ENCODE measurements around the gene PLCH1.
"Not testable (repeated sequence)": the region's sequence is repeated elsewhere in the genome, so short reads cannot be mapped to it uniquely, and the experiment has no call there.

The PLCH1 gene

DNA sequence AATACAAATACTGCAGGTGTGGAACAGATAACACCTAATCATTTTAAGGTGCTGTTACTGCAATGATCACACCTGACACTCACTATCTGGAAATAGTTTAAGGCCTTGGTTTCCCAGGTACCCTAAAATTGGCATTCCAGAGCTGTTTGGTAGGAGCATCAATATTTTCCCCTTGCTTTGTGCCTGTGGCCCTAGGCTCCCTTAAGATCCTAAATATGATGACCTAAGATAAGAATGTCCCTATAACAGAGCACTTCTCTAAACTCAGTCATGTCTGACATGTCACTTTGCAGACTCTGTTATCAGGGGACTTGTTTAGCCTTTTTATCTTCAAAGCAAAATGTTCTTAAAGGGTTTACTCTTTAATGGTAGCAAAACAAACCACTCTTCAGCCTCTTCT lies 335.5 kb downstream of the PLCH1 start:
- no peak for DNase-seq

DNA sequence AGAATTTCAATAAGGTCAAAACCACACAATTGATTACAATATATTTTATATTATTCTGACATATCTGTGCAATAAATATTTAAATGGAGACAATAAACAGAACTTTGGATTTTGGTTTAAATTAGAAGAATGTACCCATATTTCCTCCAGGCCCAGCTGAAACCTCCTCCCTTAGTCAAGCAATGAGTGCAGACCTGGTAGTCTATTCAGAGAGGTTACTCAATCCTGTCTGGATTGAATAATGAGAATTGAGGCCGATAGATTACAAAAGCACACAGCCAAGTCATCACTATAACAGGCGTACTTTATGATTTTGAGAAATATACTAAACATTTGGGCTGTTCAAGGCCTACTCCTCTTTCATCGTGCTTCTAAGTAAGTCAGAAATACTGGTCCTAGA lies 336.9 kb downstream of the PLCH1 start:
- DNase-seq, result no peak

DNA sequence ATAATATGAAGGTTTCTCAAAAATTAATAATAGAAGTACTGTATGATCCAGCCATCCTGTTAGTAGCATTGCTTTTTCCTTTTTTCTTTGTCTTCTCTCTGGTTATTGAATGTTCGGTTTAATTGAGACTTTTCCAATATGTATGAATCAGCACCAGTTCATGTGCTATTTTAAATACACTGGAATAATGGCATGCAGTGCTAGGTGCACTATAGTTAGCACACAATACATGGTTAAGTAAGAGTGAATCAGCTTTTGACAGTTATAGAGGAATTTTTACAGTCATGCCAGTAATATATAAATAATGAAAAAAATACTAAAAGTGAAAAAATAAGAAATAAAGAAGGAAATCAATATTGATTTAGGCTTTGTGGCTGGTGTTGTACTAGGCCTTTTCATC lies 337.5 kb downstream of the PLCH1 start:
- no peak for DNase-seq

DNA sequence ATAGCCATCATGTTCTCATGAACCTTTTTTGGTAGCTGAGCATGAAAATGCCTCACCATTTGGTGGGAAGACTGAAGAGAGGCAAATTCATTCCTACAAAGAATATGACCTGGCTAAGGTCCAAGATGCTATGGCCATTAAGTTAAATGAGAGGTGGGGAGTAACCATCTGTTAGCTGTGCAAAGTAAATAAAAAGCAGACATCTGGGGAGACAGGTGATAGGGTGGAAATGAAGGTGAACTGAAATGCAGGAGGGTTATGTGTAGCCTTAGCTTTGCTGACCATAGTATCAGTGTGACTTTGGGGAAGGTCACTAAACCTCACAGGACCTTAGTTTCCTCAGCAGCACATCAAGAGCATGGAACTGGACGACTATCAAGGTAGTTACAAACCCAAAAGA lies 340.4 kb downstream of the PLCH1 start:
- no peak for DNase-seq

DNA sequence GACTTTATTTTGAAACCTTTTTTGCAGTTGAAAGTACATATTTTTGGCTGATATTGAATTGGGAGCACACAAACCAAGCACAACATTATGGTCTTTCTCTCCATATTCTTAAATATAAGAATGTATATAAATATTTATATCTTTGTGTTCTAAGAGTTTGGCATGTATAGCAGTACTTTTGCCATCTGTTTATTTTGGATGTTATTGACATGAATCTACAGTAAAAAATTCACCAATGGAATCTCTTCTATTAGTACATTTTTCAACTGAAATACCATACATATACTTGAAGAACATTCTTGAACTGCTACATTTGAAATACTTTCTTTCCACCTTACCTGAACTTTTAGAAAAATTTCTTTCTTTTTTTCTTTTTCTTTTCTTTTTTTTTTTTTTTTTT lies 342.2 kb downstream of the PLCH1 start:
- no peak for DNase-seq

DNA sequence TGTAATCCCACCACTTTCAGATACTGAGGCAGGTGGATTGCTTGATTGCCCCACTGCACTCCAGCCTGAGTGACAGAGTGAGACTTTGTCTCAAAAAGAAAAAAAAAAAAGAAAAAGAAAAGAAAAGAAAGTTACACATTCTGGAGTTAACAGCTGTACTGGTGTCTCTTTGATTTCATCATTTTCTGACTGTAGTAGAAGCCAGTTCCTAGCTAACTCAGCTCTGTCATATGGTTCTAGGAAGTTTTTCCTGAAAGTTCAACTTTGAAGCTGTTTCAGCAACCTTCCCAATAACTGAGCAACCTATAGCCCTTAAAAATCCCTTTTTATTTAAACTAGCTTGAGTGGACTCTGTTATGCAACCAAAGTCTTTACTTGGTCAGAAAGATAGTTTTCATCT lies 346.8 kb downstream of the PLCH1 start:
- DNase-seq, result no peak

DNA sequence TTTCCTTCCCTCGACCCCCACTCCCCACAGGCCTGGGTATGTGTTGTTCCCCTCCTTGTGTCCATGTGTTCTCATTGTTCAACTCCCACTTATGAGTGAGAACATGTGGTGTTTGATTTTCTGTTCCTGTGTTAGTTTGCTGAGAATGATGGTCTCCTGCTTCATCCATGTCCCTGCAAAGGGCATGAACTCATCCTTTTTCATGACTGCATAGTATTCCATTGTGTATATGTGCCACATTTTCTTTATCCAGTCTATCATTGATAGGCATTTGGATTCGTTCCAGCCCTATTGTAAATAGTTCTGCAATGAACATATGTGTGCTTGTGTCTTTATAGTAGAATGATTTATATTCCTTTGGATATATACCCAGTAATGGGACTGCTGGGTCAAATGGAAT lies 350.0 kb downstream of the PLCH1 start:
- DNase-seq, result not testable (repeated sequence)

DNA sequence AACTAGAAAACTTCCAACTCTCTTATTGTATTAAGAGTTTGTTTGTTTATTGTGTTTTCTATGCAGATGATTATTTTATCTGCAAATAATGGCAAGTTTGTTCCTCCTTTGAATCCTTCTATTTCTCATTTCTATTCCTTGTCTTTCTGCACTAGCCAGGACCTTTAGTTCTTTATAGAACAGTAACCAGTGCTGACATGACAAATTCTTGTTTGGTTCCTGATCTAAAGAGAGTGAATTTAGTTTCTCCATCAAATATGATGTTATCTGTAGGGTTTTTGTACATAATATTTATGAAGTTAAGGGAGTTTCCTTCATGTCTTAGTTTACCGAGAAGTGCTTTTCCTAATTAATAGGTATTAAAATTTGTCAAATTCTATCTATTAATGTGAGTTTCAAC lies 350.6 kb downstream of the PLCH1 start:
- DNase-seq, result no peak

DNA sequence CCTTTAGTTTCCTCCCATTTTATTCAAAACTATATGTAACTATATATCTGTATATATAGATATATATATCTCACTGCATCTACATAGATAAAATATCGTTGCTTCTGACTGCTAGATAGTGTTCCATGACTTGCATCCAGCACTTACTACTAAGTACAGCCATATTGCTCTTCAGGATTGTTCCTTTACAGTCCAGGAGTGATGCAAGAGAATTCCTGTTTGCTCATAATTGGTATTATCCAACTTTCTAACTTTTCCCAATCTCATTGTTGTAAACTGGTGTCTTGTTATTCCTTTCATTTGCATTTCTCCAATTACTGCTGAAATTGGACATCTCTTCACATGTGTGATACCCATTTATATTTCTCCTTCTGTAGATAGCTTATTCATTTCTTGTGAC lies 351.6 kb downstream of the PLCH1 start:
- no peak for DNase-seq

DNA sequence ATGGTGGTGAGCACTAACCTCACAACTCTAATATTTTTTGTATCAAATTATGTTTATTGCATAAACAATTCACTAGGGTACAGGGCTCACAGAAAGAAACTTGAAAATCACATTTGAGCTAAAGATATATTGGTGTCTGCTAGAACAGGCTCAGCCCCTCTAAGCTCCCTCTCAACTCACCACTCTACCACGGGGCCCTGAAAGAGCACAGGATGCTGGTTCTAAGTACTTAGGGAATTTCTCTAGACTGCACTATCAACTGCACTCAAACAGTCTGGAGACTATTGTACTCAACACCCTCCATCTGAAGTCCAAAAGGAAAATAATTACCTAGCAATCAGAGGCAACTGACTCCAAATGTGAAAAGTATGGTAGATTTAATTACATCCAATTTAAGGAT lies 352.7 kb downstream of the PLCH1 start:
- no peak for DNase-seq

DNA sequence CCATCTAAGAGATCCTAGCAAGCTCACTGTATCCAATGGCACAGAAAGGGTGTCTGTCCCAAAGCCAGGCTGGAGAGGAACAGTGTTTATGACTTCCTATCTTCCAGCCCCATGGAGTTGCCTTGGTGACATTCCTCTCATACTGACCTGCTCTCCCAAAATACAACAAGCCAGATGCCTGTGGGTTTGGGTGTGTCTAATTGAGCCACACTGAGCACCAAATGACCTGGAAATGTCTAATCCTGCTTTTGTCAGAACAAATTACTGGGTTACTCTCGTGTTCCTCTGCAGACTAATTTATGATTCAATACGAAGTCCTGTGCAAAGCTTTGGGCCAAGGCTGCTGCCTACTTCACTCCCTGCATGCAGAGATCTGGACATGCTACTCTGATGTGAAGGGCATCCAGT lies 353.3 kb downstream of the PLCH1 start:
- no peak for DNase-seq

DNA sequence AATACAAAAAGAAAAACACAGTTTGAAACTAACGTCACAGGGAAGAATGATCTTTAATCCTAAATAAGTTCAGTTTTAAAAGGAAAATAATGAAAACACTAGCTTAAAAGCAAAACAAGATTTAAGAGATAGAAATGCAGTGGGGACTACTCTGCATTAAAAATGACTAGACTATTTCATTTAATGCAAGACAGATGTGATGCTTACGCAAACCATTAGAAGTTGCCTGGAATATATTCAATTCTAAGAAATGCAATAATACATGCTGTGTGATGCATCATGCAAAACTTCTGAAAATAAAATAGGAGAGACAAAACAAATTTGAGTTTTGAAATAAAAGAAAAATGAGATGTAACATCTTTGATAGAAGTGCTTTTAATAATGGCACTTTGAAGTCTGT lies 353.8 kb downstream of the PLCH1 start:
- no peak for DNase-seq

DNA sequence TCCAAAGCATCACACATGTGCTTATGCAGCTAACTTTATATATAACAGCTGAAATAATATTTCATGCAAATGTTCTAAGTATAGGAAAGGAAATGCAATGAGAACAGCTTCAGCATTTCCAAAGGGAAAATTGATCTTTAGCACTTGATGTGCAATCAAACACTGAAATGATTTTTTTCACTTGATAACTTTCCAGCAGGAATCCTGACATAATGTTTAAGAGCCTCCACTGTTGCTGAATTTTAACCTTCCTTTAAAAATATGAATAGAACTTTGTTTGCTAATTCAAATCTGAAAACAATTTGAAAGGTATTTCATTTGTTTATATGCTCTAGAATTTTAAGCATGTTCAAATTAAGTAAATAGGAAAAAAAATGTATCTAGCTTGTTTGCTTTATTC lies 354.5 kb downstream of the PLCH1 start:
- DNase-seq, result no peak

DNA sequence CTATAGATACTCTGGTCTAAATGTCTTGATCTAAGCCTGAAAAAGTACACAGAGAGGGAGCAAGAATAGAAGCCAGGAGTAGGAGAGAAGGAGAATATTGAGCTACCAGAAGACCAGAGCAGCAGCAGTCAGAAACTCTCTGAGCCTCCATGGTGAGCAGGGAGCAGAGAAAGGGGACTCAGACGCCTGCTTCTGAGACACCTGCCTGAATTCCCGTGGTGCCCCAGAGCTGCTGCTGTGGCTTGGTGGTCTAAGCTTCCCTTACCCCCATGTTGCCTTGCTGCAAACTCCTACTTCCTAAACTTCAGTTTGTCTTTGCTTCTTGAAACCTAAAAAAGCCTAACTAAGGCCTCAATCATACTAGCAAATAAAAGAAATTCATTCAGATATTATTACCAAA lies 356.5 kb downstream of the PLCH1 start:
- no peak for DNase-seq

DNA sequence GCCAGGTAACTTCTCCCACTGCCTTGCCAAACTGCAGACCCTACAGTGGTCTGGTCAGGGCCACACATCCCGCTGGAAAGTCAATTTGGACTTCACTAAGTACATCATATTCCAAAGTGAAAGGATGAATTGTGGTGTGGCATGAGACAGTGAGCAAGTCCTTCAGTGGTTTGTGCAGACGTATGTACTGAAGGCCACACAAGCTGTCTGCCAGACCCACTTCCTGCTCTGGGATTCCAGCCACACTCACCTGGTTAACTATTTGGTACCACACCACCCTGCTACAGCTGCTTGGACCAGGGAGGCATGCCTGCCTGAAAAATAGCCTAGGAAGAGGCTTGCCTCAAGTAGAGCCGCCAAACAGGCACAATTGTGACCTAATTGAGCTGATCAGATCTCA lies 357.3 kb downstream of the PLCH1 start:
- no peak for DNase-seq

DNA sequence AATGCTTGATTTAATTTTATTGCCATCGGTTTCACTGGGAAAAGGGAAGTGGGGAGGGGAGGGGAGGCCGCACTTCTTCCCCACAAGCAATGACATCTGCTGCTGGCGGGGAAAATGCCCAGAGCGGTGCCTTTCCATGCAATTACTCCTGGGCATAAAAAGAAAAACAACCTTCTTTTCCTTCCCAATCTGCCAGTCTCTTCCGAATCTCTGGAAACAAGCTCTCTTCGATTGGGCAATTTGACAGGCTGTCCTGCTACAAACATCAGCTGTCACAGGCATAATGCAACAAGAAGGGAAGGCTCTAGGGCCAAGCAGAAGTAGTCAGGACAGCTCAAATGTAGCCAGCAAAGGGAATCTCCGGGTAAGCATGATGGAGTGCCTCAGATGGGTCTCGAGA lies 358.0 kb downstream of the PLCH1 start:
- peak; percentile 1 for DNase-seq

DNA sequence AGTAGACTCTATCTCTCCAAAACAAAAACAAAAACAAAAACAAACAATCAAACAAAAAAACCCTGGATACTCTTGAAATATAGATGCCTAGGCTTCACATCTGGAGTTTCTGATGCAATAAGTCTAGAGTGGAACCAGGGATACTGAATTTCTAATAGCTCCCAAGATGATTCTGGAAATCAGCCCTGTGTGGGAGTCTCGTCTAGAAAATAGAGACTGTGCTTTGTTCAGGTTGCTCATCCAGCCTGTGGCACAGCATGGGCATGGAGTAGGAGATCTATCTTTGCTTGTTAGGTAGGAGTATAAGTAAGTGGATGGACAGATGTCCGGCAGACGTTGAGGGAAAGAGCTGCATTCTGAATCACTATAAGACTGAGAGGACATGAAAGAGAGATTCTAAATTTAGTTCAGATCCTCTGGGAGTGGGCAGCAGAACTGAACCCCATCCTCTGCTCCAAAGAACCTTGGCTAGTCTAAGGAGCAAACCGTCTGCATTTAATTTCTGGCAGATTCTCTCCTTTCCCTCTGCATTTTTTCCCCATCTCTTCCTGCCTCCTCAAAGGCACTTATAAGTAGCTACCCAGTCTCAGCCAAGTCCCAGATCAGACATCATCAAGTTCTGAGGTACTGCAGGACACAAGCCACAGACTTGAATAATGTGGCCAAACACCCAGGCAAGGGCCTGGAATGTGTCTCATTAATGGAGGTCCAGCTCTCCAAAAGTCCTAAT lies 358.8 kb downstream of the PLCH1 start:
- no peak for DNase-seq

DNA sequence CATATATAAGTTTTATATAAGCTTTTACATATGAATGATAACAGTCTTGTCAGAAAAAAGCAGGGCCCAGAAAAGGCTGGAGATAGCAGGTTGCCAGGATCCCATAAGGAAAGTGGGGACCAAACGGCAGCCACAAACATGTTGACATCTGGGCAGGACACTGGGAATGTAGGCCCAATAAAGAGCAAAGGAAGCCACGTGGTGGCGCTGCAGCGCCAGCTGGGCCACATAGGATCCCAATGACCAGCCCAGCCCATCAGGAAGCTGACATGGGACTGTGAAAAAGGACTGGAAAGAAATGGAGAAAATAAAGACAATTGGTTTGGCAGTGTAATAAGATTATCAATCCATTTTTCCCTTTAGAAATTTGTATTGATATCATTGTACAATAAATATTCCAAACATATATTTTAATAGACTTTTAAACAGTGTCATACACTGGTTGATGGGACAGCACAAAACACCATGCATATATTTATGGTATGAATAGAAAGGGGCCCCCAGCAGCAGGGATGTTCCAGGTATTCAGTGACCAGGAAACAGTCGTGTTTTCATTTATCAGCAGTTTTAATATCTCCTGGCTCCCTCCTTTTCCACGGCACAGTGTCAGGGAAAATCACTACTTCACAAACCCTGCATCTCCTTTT lies 362.4 kb downstream of the PLCH1 start:
- DNase-seq, result peak; percentile 48

DNA sequence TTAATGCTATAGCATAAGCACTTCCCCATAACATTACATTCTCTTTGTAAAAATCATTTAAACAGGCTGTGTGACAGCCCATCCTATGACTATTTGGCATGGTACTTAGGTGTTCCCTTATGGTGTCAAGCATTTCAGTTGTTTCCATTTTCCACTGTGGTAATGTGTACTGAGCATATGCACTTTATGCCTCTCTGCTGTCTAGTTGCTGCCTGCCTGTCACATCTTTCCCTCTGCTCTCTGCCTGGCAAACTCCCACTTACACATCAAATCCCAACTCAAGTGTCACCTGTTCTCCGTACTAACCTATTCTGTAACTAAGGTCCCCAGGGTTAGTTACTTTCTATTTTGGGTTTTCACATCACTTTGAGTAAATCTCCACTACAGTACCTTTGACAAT lies 367.0 kb downstream of the PLCH1 start:
- DNase-seq, result no peak

DNA sequence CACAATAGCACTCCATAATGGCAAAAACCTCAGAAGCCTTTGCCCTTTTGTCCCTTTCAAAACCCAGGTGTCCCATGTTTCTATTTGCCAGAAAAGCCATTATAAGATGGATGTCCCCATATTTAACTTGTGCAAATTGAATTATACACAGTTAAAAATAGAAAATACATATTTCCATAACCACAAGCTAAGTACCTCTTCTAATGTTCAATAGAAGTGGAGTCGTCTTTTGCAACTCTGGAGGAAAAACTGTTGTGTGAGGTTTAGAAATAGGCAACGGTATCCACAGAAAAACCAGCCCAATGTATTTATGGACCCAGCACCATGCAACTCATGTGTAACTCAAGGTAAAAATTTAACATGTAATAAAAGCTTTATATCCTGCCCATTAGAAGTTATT lies 367.8 kb downstream of the PLCH1 start:
- no peak for DNase-seq

DNA sequence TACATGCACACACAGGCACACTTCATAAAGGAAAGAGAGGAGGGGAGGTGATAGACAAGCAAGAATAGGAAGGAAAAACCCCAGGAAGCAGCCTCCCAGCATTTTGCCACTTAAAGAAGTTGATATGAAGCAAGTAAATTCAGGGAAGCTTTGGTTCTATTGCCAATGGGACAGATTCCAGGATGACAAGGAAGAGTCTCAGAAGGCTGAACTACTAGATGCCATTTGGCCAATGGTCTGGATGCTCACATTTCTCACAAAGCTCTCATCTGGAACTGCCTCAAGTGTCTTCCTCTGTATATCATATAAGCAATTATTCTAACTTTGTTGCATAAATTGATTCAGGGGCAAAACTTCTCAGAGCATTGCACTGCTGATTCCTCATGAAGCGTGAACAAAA lies 372.6 kb downstream of the PLCH1 start:
- no peak for DNase-seq

DNA sequence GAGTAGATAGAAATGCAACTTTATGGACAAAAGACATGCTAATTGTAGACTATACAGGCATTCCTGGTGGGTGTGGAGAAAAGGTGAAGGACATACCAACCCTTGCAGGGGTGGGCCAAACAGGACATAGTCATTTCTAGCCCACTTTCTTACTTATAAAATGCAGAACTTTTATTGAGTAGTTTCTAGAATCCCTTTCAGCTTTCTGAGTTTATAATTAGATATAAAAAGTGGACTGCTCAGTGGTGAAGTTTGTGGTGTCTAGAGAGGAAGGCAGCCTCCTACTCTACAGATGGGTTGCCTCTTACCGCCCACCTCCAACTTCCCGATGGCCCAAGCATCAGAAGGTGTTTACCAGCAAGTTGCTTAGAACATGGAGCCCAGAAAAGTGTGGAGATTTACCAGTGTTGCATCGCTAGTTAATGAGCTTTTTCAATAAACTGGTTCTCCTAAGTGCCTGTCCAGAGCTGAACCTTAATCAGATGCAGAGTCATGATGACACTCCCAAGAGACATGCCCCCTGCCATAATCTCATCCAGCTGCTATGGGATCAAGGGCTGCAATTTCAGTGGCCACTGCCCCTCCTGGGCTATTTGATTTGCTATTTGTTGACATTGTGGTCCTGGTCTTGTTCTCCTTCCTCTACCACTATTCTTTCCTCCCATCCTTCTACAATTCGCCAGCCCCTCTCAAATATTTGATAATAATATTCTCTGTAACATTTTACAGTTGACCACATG lies 373.9 kb downstream of the PLCH1 start:
- DNase-seq, result no peak

DNA sequence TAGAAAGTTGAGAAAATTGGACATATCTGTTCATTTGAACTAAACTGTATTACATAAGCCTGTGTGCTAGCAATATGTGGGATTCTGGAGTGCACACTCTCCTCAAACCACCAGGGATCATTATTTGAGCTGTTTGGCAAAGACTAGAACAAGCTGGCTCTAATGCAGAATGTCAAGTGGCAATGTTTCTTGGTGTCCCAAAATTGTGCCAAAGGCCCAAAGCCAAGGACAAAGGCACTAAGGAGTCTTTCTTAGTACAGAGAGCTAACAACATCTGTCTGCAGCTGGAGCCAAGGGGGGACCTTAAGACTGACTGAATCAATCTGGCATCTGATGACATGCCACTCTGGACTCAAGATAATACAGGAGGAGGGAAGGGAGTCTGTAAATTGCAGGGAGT lies 374.7 kb downstream of the PLCH1 start:
- no peak for DNase-seq

DNA sequence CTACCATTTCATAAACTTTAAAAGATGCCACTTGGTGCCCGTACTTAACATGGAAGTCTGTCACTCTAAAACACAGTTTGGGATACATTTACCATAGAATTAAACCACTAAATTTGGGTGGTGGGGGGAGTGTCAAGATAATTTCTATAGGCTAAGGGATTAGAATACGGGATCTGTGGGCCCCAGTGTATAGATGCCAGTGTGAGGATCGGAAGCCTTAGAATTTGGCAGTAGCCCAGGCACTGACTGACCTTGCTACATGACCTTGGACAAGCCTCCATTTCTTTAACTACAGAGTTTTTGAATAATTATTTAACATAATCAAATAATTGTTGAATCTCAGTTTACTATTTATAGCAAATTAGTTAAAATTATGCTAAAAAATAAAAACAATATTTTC lies 375.1 kb downstream of the PLCH1 start:
- DNase-seq, result no peak
